ENCODE measurements around the gene ASAH2. TPM values are rescaled to one million over a fixed set of nuclear protein-coding genes. Genes with fewer than 3 reads are reported as not detected.

Gene ASAH2
- total RNA-seq, 1 experiment from 2014 or later = 4.6 TPM

DNA sequence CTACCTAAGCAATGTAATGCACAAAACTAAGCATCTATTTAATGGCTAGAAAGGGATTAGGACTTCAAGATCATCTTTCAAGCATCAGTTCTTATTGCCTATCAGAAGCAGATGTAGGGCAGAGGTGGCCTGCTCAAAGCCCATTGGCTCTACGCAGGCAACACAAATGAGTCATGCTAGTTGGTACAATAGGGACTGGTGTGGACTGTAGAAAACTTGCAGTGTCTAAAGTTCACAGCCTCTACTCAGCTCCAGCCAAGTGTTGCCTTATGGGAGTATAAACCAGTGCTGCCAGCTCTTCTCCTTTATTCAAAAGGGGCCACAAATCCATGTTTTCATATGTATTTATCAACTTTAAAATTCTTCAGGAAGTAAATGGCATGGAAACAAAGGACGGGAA is 31.7 kb downstream of the ASAH2 start:
- H3K27me3 Mint-ChIP-seq (ENCODE audit: low read depth) = no peaks in the 10 kb centered on the region
- no peak overlapping the region for H3K4me2 ChIP-seq (ENCODE audit: insufficient read depth, insufficient read length, low read length)
- no peak overlapping the region for H4K5ac ChIP-seq (ENCODE audit: insufficient read length, low read depth, low read length)
- no peak for DNase-seq
- no peaks in the 10 kb centered on the region for H4K20me1 ChIP-seq (ENCODE audit: control insufficient read depth, insufficient read depth, insufficient read length)
- H2BK20ac ChIP-seq (ENCODE audit: low read depth, low read length, poor library complexity, severe bottlenecking) = no peak overlapping the region
- H3K14ac ChIP-seq (ENCODE audit: insufficient read depth, low read length) = no peak overlapping the region
- no peak overlapping the region for H3T11ph ChIP-seq (ENCODE audit: low read length)
- no peak overlapping the region for H2BK120ac ChIP-seq (ENCODE audit: low read depth, low read length, poor library complexity, severe bottlenecking)
- no peak overlapping the region for H4K91ac ChIP-seq (ENCODE audit: insufficient read length, low read depth, low read length)
- H2BK12ac ChIP-seq (ENCODE audit: insufficient read length, low read depth, low read length) = no peak overlapping the region
- H3K4me1 ChIP-seq (ENCODE audit: insufficient read depth, low read length) = no peaks in the 10 kb centered on the region
- no peaks in the 10 kb centered on the region for H3K36me3 Mint-ChIP-seq (ENCODE audit: insufficient read depth in 1 of 3, low read depth in 3 of 3)
- H2BK15ac ChIP-seq (ENCODE audit: low read depth, low read length) = no peak overlapping the region
- H3K79me2 ChIP-seq (ENCODE audit: insufficient read depth, low read length) = no peaks in the 10 kb centered on the region
- H3K9ac ChIP-seq (ENCODE audit: extremely low read depth, insufficient read length, low read length) = no peak overlapping the region
- H3K23me2 ChIP-seq (ENCODE audit: insufficient read length, low read depth, low read length, poor library complexity, severe bottlenecking) = no peaks in the 10 kb centered on the region
- no peaks in the 10 kb centered on the region for H3K9me3 ChIP-seq (ENCODE audit: control insufficient read depth, low read depth, low read length)
- TF ChIP-seq, protein P1, sequence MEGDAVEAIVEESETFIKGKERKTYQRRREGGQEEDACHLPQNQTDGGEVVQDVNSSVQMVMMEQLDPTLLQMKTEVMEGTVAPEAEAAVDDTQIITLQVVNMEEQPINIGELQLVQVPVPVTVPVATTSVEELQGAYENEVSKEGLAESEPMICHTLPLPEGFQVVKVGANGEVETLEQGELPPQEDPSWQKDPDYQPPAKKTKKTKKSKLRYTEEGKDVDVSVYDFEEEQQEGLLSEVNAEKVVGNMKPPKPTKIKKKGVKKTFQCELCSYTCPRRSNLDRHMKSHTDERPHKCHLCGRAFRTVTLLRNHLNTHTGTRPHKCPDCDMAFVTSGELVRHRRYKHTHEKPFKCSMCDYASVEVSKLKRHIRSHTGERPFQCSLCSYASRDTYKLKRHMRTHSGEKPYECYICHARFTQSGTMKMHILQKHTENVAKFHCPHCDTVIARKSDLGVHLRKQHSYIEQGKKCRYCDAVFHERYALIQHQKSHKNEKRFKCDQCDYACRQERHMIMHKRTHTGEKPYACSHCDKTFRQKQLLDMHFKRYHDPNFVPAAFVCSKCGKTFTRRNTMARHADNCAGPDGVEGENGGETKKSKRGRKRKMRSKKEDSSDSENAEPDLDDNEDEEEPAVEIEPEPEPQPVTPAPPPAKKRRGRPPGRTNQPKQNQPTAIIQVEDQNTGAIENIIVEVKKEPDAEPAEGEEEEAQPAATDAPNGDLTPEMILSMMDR (conservative IDR thresholded peaks at IDR 0.05) = no peak
- H2BK5ac ChIP-seq (ENCODE audit: insufficient read length, low read length) = no peak overlapping the region
- no peak overlapping the region for H4K8ac ChIP-seq (replicated peaks; ENCODE audit: insufficient read length, low read depth, low read length)
- H2AFZ ChIP-seq (ENCODE audit: low read length) = no peak overlapping the region
- no peak overlapping the region for H3K4ac ChIP-seq (ENCODE audit: low read depth, low read length)
- H3K56ac ChIP-seq (ENCODE audit: insufficient read length, low read depth, low read length) = no peak overlapping the region
- no peak overlapping the region for H3K18ac ChIP-seq (ENCODE audit: insufficient read length, low read depth, low read length)
- H3K9me3 Mint-ChIP-seq = peaks cover 0 to 7% of the 10 kb centered on the region in 2 experiments; a peak in 3 of 5 replicates
- no peaks in the 10 kb centered on the region for H3K27me3 ChIP-seq (ENCODE audit: insufficient read depth, low read length)
- no peak overlapping the region for H3K27ac ChIP-seq (ENCODE audit: insufficient read length, low read depth, low read length)
- peaks cover 6 to 8% of the 10 kb centered on the region in 2 experiments for H3K4me1 Mint-ChIP-seq
- WGBS (ENCODE audit: extremely low coverage, insufficient read length, low lambda C conversion rate) = no CpG with 5 or more reads among the region's 2 CpGs
- H3K27ac Mint-ChIP-seq = no peak overlapping the region
- no peak overlapping the region for H3K4me3 Mint-ChIP-seq
- no peak overlapping the region for H3K23ac ChIP-seq (ENCODE audit: insufficient read length, low read depth, low read length)
- H2AK5ac ChIP-seq (ENCODE audit: insufficient read length, low read length) = no peak overlapping the region
- no peaks in the 10 kb centered on the region for H3K79me1 ChIP-seq (ENCODE audit: insufficient read depth, low read depth, low read length, poor library complexity, severe bottlenecking)
